Measurements from ENCODE around the gene TMEM184B.
A peak's percentile ranks its signal among the peaks of the same experiment; 100 is the strongest.
"Not testable (repeated sequence)": the region's sequence is repeated elsewhere in the genome, so short reads cannot be mapped to it uniquely, and the experiment has no call there.

TMEM184B gene

DNA sequence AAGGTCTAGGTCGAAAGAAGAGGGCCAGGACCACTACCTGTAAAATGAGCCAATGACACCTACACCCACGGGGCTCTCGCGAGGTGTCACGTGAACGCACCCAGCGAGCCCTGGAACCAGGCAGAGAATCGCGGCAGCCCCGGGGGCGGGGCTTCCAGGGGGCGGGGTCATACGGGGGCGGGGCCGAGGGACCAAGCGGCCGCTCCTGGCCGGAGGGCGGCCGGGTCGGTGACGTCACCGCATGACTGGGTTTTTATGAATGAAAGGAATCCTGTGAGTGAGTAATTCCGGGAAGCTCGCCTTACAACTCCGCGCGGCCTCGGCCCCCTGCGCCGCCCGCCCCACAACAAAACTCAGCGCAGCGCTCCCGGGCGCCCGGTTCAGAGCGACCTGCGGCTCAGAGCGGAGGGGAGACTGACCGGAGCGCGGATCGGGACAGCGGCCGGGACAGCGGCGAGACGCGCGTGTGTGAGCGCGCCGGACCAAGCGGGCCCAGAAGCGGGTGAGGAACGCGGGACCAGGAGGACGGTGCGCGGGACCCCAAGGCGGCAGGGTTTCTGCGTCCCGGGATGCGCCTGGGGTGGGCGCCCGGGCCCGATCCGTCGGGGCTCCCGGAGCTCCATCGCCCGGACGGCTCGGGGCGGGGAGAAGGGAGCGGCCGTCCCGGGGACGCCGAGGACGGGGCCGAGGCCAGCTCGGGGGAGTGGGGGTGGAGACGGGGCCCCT, 70.9 kb downstream of the TMEM184B start, which contains the start of gene MAFF:
MAFF (plus strand) TSS at position 284 of the 726 bp plus-strand sequence. CDS start 11,860 bp downstream, outside the sequence.
- DNase-seq, result peak; percentile 85

DNA sequence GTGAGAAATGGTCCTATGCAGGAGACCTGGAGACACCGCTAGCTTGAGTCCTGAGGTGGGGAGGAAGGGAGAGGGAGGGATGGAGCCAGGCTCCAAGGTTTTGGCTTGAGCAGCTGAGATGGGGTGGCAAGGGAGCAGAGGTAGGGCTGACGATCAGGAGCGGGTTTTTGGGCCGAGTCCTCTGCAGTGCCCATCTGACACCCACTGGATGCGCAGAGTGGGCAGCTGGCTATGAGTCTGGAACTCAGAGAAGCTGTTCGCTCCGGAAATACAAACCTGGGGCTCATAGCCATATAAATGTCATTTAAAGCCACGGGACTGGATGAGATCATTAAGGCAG, 71.5 kb downstream of the TMEM184B start:
- no peak for DNase-seq

DNA sequence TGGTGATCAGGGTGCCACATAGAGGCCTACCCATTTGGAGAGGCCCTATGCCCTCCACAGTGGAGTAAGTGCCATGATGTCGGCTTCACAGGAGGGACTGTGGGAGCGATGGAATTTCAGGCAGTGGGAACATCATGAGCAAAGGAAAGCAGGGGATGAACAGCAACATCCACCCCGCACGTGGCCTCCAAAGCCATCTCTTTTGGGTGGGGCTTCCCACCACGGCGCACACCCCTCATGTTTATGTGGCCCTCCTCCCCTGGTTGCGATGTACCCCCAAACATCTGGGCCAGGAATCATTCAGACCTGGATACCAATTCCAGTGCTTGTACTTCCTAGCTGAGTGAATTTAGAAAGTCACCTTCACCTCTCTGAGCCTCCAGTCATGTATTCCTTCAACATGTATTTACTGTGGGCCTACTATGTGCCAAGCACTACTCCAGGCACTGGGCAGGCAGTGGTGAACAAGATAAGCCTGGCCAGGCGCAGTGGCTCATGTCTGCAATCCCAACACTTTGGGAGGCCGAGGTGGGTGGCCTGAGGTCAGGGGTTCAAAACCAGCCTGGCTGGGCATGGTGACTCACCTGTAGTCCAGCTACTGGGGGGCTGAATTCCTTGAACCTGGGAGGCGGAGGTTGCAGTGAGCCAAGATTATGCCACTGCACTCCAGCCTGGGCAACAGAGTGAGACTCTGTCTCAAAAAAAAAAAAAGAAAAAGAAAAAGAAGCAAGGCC, 72.8 kb downstream of the TMEM184B start:
- DNase-seq, result no peak

DNA sequence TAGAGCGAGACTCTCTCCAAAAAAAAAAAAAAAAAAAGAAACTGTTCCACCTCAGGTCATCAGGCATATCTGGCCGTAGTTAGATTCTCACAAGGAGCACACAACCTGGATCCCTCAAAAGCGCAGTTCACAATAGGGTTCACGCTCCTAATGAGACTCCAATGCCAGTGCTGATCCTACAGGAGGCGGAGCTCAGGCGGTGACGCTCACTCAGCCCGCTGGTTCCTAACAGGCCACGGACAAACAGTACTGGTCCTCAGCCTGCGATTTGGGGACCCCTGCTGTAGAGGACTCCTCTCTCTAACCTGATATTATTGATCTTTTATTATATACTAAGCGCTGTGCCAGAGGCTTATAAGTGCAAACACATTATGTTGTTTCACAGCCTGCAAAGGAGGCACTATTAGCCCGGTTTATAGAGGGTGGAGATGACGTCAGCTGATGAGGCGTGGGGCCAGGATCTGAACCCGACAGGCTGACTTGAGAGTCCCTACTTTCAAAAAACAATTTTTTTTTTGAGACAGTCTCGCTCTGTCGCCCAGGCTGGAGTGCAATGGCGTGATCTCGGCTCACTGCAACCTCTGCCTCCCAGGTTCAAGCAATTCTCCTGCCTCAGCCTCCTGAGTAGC, 75.9 kb downstream of the TMEM184B start:
- no peak for DNase-seq

DNA sequence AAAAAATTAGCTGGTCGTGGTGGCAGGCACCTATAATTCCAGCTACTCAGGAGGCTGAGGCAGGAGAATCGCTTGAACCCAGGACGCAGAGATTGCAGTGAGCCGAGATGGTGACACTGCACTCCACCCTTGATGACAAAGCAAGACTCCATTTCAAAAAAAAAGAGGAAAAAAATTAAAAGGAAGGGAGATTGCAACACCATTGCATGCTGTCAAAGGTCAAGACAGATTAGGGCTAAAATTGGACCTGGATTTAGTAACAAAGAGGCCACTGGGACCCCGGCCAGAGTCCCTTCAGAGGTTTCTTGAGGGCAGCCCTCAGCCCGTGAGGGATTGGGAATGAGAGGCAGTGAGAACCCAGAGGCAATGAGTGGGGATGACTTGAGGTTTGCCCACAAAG, 79.2 kb downstream of the TMEM184B start:
- DNase-seq, result no peak

DNA sequence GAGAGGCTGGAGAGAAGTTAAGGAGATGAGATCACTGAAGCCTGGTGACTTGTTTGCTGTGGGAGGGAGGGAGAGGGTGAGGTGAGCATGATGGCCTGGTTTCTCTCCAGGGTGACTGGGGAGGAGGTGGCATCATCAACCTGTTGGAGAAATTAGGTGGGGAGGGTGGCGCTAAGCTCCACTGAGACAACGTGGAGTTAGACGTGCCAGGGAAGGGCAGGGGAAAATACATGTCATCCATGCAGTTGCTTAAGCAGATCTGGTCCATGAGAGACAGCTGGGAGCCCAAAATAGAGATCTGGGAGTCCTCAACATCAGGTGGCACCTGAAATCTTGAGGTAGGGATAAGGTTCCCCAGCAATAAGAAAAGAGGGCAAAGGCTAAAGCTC, 80.3 kb downstream of the TMEM184B start:
- DNase-seq, result no peak

DNA sequence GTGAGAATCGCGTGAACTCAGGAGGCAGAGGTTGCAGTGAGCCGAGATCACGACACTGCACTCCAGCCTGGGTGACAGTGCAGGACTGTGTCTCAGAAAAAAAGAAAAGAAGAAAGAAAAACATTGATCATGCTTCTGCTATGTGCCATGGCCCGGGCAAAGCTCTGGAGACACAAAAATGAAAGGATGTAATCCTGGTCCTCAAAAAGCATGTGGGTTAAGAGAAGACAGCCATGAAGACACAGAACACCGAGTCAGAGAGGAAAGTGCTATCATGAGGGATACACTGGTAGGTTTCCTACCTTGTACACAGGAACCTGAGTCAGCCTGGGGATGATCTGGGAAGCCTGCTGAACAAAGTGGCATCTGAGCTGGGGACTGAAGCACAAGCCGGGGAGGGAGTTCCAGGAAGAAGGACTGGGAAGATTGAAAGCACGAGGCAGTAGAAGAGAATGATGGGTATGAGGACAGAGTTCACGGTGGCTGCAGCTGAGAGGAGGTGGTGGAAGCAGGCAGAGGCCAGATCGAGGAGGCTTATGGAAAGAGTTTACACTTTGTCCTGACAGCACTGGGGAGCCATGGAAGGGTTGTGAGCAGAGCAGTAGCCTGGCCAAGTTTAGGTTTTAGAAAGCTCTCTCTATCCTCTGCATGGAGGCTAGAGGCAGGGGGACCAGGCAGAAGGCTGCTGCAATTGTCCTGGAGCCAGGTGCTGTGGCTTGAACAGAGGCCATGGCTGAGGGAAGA, 80.9 kb downstream of the TMEM184B start:
- DNase-seq, result no peak

DNA sequence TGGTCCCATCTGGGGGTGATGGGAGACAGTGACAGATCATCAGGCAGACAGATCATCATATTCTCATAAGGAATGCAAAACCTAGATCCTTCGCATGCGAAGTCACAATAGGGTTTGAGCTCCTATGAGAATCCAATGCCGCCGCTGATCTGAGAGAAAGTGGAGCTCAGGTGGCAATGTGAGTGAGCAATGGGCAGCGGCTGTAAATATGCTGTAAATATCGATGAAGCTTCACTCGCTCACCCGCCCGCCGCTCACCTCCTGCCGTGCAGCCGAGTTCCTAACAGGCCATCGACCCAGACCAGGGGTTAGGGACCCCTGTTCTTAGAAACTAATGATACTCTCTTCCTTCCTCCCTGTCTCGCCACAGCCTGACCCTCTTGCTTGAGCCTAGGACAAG, 81.8 kb downstream of the TMEM184B start:
- no peak for DNase-seq

DNA sequence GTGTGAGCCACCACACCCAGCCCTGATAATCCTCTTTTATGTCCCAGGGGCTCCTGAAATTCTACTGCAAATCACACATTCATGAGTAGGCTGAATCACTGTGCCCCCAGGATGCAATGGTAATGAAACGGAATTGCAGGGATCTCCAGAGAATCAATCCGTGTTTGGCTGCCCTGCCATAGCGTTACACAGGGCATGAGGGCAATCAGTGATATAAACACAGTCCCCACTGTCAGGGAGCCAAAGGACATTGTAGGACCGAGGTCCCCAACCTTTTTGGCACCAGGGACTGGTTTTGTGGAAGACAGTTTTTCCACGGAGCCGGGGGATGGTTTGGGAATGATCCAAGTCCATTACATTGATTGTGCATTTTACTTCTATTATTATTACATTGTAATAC, 82.2 kb downstream of the TMEM184B start:
- no peak for DNase-seq

DNA sequence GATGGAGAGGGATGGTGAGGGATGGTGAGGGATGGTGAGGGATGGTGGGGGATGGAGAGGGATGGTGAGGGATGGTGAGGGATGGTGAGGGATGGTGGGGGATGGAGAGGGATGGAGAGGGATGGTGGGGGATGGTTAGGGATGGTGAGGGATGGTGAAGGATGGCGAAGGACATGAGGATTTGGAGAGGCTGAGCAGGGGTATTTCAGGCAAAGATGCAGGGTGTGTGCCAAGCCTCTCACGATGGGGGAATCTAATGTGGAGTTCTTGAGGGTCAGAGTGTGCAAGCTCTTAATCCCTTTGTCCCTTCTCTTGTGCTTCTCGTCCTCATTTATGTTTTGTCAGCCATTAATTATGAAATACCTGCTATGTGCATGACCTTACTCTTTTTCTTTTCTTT, 83.7 kb downstream of the TMEM184B start:
- DNase-seq, result no peak

DNA sequence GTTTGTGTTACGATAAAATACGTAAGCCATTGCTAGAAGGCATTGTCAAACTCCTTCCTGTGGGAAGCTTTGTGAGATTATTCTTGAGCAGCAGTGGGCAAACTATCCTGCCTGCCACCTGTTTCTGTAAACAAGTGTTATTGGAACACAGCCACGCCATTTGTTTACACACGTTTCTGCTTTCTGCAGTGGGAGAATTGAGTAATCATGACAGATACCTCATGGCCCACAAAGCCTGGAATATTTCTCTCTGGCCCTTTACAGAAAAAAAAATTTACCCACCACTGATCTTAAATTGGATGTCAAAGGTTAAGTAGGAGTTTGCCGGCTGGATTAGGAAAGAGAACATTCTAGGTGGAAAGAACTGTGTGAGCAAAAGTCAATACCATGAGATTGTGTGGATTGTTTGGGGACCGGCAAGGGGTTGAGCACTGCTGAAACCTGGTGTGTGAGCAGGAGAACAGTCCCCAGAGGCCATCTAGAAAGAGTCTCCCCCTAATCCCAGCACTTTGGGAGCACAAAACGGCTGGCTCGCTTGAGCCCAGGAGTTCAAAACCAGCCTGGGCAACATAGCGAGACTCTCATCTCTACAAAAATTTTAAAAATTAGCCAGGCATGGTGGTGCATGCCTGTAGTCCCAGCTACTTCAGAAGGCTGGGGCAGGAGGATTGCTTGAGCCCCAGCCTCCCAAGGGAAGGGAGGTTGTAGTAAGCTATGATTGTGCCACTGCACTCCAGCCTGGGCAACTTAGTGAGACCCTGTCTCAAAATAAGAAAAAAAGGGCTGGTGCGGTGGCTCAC, 85.2 kb downstream of the TMEM184B start:
- DNase-seq, result no peak

DNA sequence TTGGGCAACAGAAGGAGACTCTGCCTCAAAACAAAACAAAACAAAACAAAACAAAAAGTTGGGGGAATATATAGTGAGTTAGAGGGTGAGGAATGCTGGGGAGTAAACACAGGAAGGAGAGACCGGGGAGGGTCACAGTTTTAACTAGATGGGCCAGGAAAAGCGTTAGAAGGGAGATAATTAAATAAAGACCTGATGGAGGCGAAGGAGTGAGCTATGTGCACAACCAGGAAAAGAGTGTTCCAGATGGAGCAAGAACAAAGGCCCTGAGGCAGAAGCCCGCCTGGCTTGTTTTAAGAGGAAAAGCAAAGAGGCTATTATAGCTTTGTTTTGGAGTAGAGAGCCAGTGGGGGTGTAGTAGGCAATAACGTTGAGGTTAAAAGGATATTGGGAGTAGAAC, 86.4 kb downstream of the TMEM184B start:
- no peak for DNase-seq

DNA sequence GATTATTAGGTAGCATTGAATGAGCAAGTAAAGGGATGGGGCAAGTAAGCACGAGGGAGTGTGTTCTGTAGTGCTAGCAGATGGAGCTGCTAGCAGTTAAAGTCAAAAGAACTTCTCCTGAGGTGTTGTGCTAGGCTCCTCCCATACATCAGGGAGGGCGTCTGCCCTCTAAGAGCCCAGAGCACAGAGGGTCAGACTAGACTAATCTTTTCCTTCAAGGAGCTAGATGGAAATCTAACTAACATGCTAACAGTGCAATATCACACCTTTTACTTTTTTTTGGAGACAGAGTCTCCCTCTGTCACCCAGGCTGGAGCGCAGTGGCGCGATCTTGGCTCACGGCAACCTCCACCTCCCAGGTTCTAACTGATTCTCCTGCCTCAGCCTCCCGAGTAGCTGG, 88.0 kb downstream of the TMEM184B start:
- no peak for DNase-seq

DNA sequence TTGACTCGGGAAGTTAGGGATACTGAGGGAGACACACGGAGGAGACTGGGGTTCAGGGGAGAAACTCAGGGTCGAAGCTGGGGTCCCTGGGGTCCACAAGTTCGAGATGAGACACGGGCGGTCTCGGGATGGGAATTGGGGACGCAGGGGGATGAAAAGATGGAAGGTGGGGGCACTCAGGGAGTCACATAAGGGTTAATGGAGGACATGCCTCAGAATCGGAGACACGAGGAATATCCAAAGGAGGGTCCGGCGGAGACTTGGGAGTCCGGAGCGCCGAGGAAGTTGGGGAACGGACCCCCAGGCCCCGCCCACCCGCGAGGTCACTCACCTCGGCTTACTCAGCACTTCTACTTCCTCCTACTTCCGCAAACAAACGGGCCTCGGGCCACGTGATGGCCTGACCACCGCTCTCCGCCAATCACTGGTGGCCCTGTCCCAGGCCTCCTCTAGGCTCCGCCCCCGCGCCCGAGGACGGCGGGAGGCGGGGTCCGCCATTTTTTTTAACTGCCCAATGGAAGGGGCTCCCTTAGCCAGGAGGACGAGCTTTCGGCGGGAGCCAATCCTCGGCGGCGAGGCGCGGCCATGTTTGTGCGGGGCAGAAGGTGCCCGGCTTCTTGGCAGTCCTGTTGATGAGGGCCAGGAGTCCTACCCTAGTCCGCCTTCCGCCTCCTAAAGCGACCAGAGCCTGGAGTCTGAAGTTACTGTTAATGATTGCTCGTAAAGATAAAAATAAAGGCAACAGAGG, 91.2 kb downstream of the TMEM184B start, which contains the start of gene PLA2G6:
PLA2G6 (minus strand) TSS at position 378 of the 748 bp plus-strand sequence. CDS start 12,404 bp downstream, outside the sequence.
- DNase-seq, result peak; percentile 96

DNA sequence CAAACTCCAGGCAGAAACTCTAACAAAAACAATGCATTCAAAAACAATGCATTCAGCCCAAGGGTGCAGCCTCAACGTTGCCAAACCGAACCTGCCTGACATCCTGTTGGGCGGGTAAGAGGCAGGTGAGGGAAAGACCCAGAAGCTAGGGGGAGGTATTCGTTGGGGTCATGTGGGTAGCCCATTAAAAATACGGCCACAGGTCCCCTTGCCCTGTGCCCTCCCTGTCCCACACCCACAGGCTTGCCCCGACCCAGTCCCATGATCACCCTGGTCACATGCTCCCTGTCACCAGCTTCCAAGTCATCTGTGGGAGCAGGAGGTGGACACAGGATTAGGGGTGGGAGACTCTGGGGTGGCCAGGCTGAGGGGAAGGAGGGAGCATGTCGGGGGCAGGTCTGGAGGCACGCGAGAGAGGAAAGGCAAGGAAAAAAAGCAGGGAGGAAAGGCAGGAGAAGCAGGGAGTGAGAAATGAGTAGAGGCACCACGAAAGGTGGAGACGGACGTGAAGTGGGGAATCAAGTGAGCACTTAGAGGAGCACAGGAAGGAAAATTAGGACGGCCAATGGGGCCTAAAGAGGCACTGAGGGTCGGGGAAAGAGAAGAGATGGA, 91.9 kb downstream of the TMEM184B start:
- DNase-seq, result no peak

DNA sequence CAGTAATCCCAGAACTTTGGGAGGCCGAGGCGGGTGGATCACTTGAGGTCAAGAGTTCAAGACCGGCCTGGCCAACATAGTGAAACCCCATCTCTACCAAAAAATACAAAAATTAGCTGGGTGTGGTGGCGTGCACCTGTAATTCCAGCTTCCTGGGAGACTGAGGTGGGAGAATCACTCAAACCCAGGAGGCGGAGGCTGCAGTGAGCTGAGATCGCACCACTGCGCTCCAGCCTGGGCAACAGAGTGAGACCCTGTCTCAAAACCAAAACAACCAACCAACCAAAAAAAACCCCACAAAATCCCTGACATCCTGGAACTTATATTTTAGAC, 94.2 kb downstream of the TMEM184B start:
- DNase-seq, result not testable (repeated sequence)

DNA sequence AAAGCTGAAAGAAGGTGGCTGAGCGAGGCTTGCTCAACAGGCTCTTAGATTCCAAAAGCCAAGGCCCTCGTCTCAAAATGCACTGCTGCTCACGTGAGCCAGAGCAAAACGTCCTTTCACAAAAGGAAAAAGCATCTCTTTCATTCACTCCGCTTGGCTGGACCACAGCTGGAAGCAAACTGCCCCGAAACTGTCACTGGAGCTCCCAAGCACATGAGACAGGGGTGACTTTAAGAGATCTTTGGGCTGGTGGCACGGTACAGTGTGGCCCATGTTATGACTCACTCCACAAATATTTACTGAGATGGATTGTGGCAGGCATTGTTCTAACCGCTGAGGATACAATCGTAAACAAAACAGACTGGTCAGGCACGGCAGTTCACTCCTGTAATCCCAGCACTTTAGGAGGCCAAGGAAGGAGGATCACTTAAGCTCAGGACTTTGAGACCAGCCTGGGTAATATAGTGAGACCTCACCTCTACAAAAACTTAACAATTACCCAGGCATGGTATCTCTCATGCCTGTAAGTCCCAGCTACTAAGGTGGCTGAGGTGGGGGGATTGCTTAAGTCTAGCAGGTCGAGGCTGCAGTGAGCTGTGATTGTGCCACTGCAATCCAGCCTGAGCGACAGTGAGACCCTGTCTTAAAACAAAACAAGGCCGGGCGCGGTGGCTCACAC, 94.7 kb downstream of the TMEM184B start:
- no peak for DNase-seq

DNA sequence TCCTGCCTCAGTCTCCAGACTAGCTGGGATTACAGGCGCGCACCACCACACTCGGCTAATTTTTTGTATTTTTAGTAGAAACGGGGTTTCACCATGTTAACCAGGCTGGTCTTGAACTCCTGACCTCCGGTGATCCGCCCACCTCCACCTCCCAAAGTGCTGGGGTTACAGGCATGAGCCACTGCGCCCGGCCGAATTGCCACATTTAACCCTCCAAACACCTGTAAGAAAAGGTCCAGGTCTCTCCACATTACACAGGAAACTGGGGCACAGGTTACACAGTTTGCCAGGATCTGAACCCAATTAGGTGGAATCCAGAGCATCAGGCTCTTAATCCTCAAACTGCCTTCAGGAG, 95.3 kb downstream of the TMEM184B start:
- not testable (repeated sequence) for DNase-seq

DNA sequence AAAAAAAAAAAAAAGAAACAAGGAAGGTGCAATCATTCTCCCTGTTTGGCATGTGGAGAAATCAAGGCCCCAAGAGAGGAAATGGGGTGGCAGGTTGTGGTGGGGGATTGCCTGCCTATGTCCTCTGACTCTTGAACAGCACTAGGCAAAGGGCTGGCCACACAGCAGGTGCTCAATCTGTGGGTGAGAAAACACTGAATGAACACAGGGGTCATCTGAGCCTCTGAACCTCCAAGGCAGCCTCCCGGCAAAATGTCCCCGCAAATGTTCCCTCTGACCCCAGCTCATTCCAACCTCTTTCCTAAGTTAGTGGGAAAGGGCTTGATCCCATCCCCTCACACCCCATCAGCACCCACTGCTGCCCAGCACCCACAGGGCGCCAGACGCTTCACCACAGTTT, 95.8 kb downstream of the TMEM184B start:
- DNase-seq, result no peak

DNA sequence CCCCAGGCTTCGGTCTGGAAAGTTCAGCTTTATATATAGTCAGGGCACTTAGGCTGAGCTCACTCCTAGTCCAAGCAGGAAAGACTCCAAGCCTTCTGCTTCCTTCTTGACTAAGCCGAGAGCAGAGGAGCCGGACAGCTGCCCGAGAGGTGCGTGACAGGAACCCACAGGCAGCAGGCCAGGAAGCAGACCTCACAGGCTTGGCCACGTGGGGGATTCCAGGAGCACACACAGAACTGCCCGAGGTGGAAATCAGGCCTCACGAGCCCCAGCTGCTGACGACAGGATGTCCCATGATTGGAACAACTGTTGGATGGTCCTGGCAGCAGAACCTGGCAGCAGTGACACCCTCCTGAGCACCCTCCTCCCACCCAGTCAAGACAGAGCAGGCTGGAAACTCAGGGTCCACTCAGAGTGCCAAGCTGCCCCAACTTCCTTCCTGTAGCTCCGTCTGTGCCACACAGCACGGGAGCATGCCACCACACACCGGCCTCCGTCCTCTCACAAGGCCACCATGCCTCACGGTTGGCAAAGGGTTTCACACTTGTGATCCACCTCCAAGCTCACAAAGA, 96.6 kb downstream of the TMEM184B start:
- no peak for DNase-seq

Data from stimulated activated naive CD4-positive, alpha-beta T cell treated with Interleukin-2 at 50 U/mL for 16 hours (primary cell).